HG03520 (cell line): ENCODE measurements around the gene TIGIT.

ENCODE experiments used
- ATAC-seq: cut with Tn5 transposase; IDR thresholded peaks from one replicate; pipeline ENCODE4 v1.9.1; 2021; ENCODE audit warnings: mild to moderate bottlenecking, moderate library complexity; ENCODE audit not compliant: unreplicated experiment

TIGIT gene

GRCh38 chr3:114350690-114351089 lies 56.9 kb downstream of the TIGIT start:
- ATAC-seq, result no peak

GRCh38 chr3:114351123-114351821 lies 57.4 kb downstream of the TIGIT start:
- ATAC-seq, result no peak

- no peak for ATAC-seq
Observed at GRCh38 chr3:114351822-114352145, 58.0 kb downstream of the TIGIT start.

DNA sequence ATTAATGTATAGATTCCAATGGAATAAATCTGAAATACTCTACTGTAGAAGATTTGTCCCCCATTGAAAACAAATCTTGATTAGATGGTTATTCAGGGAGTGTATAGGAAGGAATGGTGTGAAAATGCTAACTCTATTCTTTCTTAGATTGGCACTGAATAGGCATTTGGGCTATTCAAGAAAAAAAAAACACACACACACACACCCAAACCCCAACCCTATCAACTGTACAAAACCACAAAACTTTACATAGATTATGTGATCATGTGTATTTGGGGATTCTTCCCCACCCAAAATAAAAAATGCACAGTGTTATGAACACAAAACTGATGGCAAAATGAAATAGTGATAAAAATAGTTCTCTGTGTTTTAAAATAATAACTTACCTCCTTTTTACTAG lies 61.8 kb downstream of the TIGIT start:
- ATAC-seq, result no peak

- no peak for ATAC-seq
Observed at GRCh38 chr3:114356066-114356465, 62.2 kb downstream of the TIGIT start.

DNA sequence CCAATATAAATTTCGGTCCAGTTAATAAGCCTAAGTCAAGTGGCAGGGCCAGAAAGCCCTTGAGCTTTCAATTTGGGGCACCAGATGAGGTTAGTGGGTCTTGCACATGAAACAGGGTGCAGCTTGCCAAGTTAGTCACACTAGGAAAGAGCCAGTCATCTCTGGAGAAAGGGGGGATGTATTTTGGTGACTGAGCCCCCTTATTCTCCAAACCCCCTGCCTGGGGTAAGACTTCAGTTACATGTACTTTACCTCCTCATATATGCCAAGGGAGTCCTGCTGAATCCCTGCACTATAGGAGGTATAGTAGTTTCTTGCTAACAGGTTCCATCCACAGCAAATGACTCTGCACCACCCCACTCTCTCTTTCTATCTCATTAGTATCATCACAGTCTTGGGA lies 62.7 kb downstream of the TIGIT start:
- no peak for ATAC-seq
